Neural cell (in vitro differentiated cells): ENCODE data around the gene ZNF362. TPM values are rescaled to one million over a fixed set of nuclear protein-coding genes. Genes with fewer than 3 reads are reported as not detected.

Source experiments
- H2AFZ ChIP-seq: fragments of 200-600, 300-800 bp; sonication (generic), shearing (Covaris generic); 2 replicates; pipeline ENCODE4 v1.6.0; 2014; ENCODE audit warnings: low read depth, mild to moderate bottlenecking, antibody characterized with exemption, low read length, moderate library complexity
- H3F3A ChIP-seq: fragments of 200-600 bp; shearing (Covaris generic); 2 replicates; pipeline ENCODE4 v1.6.1; 2016; ENCODE audit warnings: mild to moderate bottlenecking, moderate library complexity, mixed read lengths, antibody characterized with exemption, low read length; ENCODE audit not compliant: insufficient read depth, poor library complexity, severe bottlenecking
- H3K27ac ChIP-seq: fragments of 200-600, 300-800 bp; sonication (generic), shearing (Covaris generic); 2 replicates; pipeline ENCODE4 v1.5.1; 2014; ENCODE audit warnings: mild to moderate bottlenecking, low read length, moderate library complexity
- H3K27me3 ChIP-seq: fragments of 300-800, 200-600 bp; sonication (generic), shearing (Covaris generic); 2 replicates; pipeline ENCODE4 v1.6.0; 2014; ENCODE audit warnings: mild to moderate bottlenecking, low read depth, low read length, moderate library complexity; ENCODE audit not compliant: insufficient read depth
- H3K36me3 ChIP-seq: fragments of 300-800, 200-600 bp; sonication (generic), shearing (Covaris generic); 2 replicates; pipeline ENCODE4 v1.5.1; 2014; ENCODE audit warnings: mild to moderate bottlenecking, antibody characterized with exemption, low read length, moderate library complexity; ENCODE audit not compliant: insufficient read depth
- H3K4me2 ChIP-seq: fragments of 300-800, 200-600 bp; sonication (generic), shearing (Covaris generic); 2 replicates; pipeline ENCODE4 v1.6.0; 2014; ENCODE audit warnings: mild to moderate bottlenecking, low read length
- H3K4me3 ChIP-seq: fragments of 300-800, 200-600 bp; sonication (generic), shearing (Covaris generic); 2 replicates; pipeline ENCODE4 v1.5.1; 2014; ENCODE audit warnings: mild to moderate bottlenecking, low read length, moderate library complexity
- H3K79me2 ChIP-seq: fragments of 200-600 bp; shearing (Covaris generic); replicated peaks from 2 replicates; pipeline ENCODE4 v1.6.0; 2014; ENCODE audit warnings: mild to moderate bottlenecking, low read length, moderate library complexity; ENCODE audit not compliant: insufficient read depth
- H3K9ac ChIP-seq: fragments of 300-800, 200-600 bp; sonication (generic), shearing (Covaris generic); 2 replicates; pipeline ENCODE4 v1.6.1; 2016; ENCODE audit warnings: mild to moderate bottlenecking, low read length, mixed read lengths
- H3K9me2 ChIP-seq: fragments of 200-600 bp; shearing (Covaris generic); 2 replicates; pipeline ENCODE4 v1.6.1; 2016; ENCODE audit warnings: mild to moderate bottlenecking, low read length, mixed read lengths; ENCODE audit not compliant: insufficient read depth
- H3K9me3 ChIP-seq: fragments of 200-600, 300-800 bp; sonication (generic), shearing (Covaris generic); 2 replicates; pipeline ENCODE4 v1.6.1; 2016; ENCODE audit warnings: mild to moderate bottlenecking, mixed run types, low read length, moderate library complexity, mixed read lengths
- H4K20me1 ChIP-seq: fragments of 200-600 bp; shearing (Covaris generic); 2 replicates; pipeline ENCODE4 v1.6.1; 2016; ENCODE audit warnings: mild to moderate bottlenecking, mixed run types; ENCODE audit not compliant: insufficient read depth
- CTCF ChIP-seq: fragments of 450-650 bp; IDR thresholded peaks from 2 replicates; pipeline ENCODE4 v1.5.1; 2014; ENCODE audit warnings: antibody characterized with exemption, mild to moderate bottlenecking, moderate library complexity; ENCODE audit not compliant: poor library complexity, severe bottlenecking
- EP300 ChIP-seq: fragments of 450-650 bp; conservative IDR thresholded peaks from 2 replicates; pipeline ENCODE4 v1.6.1; 2014; ENCODE audit warnings: antibody characterized with exemption, mild to moderate bottlenecking, moderate library complexity; ENCODE audit not compliant: poor library complexity, severe bottlenecking
- EZH2 ChIP-seq: fragments of 200-600, 300-800 bp; shearing (Covaris generic), sonication (generic); IDR thresholded peaks from 2 replicates; pipeline ENCODE4 v1.6.1; 2014; ENCODE audit warnings: antibody characterized with exemption, low read length, borderline replicate concordance, mild to moderate bottlenecking; ENCODE audit not compliant: insufficient read depth, poor library complexity, severe bottlenecking
- MXI1 ChIP-seq: fragments of 450-650 bp; conservative IDR thresholded peaks from 2 replicates; pipeline ENCODE4 v1.6.1; 2014; ENCODE audit warnings: antibody characterized with exemption, mild to moderate bottlenecking; ENCODE audit not compliant: poor library complexity, severe bottlenecking
- POLR2AphosphoS5 ChIP-seq: IDR thresholded peaks from 2 replicates; pipeline ENCODE4 v1.6.1; 2012
- RAD21 ChIP-seq: fragments of 450-650 bp; conservative IDR thresholded peaks from 2 replicates; pipeline ENCODE4 v1.6.1; 2014; ENCODE audit warnings: antibody characterized with exemption, mild to moderate bottlenecking, moderate library complexity
- SMC3 ChIP-seq: fragments of 450-650 bp; conservative IDR thresholded peaks from 2 replicates; pipeline ENCODE4 v1.6.1; 2014; ENCODE audit warnings: antibody characterized with exemption, mild to moderate bottlenecking, moderate library complexity; ENCODE audit not compliant: poor library complexity
- TAF1 ChIP-seq: IDR thresholded peaks from 2 replicates; pipeline ENCODE4 v1.6.1; 2012; ENCODE audit warnings: low read depth
- polyA plus RNA-seq: library from polyadenylated mRNA; depleted of rRNA; stranded (reverse); fragments of >200 nt; gene quantifications from 2 replicates; pipeline ENCODE4 v1.2.3, GENCODE V29; 2014
- TF ChIP-seq, protein P1 (sequence below): IDR thresholded peaks from 2 replicates; pipeline ENCODE4 v1.6.1; 2012; ENCODE audit warnings: borderline replicate concordance

Gene ZNF362
- polyA plus RNA-seq, 1 donor from 2014 or later = 17.6 TPM

DNA sequence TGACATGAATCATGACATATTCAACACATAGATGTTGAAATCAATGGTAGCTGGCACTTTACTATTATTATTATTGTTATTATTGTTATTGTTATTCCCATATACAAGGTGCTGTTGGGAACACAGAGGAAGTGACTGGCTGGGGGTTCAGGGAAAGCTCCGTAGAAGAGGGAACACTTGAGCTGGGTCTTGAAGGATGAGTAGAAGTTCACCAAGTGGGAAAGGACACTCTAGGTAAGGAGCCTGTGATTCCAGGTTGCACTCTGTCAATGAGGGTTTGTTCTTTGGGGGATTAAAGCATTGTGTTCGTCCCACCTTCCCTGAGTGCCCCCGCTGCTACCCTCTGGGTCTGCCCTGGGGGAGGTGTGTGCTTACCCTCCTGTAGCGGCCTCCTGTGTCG is 14.1 kb downstream of the ZNF362 start:
- no peak for TF ChIP-seq SMC3
- TF ChIP-seq EP300 = no peak
- no peak for TF ChIP-seq RAD21
- no peak for TF ChIP-seq CTCF
- TF ChIP-seq EZH2 = no peak
- Histone ChIP-seq H3K9ac (no peak overlapping the region), H3K36me3 (peaks cover 4% of the 10 kb centered on the region), H3K79me2 (peaks cover 26% of the 10 kb centered on the region), H3K9me2 (no peaks in the 10 kb centered on the region), H3K27me3 (no peaks in the 10 kb centered on the region), H3K4me3 (no peak overlapping the region), H2AFZ (no peak overlapping the region), H3F3A (no peaks in the 10 kb centered on the region), H3K4me2 (no peak overlapping the region), H3K9me3 (no peaks in the 10 kb centered on the region), H3K27ac (no peak overlapping the region), H4K20me1 (no peaks in the 10 kb centered on the region)

DNA sequence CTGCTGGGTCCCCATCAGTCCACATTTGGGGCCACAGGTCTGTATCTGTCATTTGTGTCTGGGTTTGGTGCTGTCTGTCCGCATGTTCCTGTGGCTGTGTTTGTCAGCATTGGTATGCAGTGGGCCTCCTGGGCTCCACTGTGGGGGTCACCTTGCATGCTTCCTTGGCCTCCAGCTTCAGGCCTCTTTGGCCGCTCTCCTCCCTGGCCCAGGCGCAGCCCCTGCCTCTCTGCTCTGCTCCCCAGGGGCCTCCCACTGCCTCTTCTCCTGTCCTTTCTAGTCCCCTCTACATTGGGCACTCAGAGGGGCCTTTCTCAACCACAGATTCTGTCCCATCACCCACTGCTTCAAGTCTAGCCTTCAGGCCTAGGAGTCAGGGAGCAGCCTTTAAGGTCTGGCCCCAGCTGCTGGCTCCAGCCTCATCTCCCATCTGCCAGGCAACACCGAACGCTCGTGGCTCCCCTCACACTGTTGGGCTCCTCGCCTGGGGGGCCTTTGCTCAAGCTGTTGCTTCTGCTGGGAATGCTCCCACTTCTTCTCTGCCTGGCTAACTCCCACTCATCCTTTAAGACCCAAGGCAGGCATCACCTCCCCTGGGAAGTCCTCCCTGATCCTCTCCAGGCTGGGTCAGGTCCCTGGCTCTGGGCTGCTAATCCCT is 14.6 kb downstream of the ZNF362 start:
- Histone ChIP-seq H4K20me1 (no peaks in the 10 kb centered on the region), H3K27ac (no peak overlapping the region), H3K9ac (no peak overlapping the region), H3K9me2 (no peaks in the 10 kb centered on the region), H3K36me3 (peaks cover 4% of the 10 kb centered on the region), H2AFZ (no peak overlapping the region), H3K27me3 (no peaks in the 10 kb centered on the region), H3K4me3 (no peak overlapping the region), H3K9me3 (no peaks in the 10 kb centered on the region), H3F3A (no peaks in the 10 kb centered on the region), H3K79me2 (peaks cover 20% of the 10 kb centered on the region), H3K4me2 (no peak overlapping the region)
- TF ChIP-seq MXI1 = no peak
- no peak for TF ChIP-seq POLR2AphosphoS5
- TF ChIP-seq EZH2 = no peak
- no peak for TF ChIP-seq TAF1
- no peak for TF ChIP-seq EP300
- no peak for TF ChIP-seq CTCF
- TF ChIP-seq RAD21 = no peak
- TF ChIP-seq, protein P1, sequence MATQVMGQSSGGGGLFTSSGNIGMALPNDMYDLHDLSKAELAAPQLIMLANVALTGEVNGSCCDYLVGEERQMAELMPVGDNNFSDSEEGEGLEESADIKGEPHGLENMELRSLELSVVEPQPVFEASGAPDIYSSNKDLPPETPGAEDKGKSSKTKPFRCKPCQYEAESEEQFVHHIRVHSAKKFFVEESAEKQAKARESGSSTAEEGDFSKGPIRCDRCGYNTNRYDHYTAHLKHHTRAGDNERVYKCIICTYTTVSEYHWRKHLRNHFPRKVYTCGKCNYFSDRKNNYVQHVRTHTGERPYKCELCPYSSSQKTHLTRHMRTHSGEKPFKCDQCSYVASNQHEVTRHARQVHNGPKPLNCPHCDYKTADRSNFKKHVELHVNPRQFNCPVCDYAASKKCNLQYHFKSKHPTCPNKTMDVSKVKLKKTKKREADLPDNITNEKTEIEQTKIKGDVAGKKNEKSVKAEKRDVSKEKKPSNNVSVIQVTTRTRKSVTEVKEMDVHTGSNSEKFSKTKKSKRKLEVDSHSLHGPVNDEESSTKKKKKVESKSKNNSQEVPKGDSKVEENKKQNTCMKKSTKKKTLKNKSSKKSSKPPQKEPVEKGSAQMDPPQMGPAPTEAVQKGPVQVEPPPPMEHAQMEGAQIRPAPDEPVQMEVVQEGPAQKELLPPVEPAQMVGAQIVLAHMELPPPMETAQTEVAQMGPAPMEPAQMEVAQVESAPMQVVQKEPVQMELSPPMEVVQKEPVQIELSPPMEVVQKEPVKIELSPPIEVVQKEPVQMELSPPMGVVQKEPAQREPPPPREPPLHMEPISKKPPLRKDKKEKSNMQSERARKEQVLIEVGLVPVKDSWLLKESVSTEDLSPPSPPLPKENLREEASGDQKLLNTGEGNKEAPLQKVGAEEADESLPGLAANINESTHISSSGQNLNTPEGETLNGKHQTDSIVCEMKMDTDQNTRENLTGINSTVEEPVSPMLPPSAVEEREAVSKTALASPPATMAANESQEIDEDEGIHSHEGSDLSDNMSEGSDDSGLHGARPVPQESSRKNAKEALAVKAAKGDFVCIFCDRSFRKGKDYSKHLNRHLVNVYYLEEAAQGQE = no peak
- TF ChIP-seq SMC3 = no peak
